GM12891 (cell line): ENCODE data around the gene DEFB114.

Experiments
- PAX5 ChIP-seq: IDR thresholded peaks from 2 replicates; pipeline ENCODE4 v1.6.1; 2011; ENCODE audit warnings: low read length, moderate library complexity, mild to moderate bottlenecking; ENCODE audit not compliant: insufficient read depth, severe bottlenecking
- POLR2A ChIP-seq: IDR thresholded peaks from 2 replicates; pipeline ENCODE4 v1.6.1; 2011; ENCODE audit warnings: low read depth, low read length, control low read depth
- POLR2AphosphoS5 ChIP-seq: IDR thresholded peaks from 2 replicates; pipeline ENCODE4 v1.6.1; 2011; ENCODE audit warnings: low read depth, low read length, control low read depth
- POU2F2 ChIP-seq: IDR thresholded peaks from 2 replicates; pipeline ENCODE4 v1.6.1; 2011; ENCODE audit warnings: low read depth, mild to moderate bottlenecking, control low read depth, low read length, moderate library complexity
- SPI1 ChIP-seq: IDR thresholded peaks from 2 replicates; pipeline ENCODE4 v1.6.1; 2011; ENCODE audit warnings: low read depth, low read length, control low read depth
- TAF1 ChIP-seq: IDR thresholded peaks from 2 replicates; pipeline ENCODE4 v1.6.1; 2011; ENCODE audit warnings: low read depth, low read length, control low read depth

- TF ChIP-seq POLR2A, result no peak
- no peak for TF ChIP-seq SPI1
- TF ChIP-seq POLR2AphosphoS5, result no peak
- TF ChIP-seq TAF1, result no peak
- no peak for TF ChIP-seq PAX5
- TF ChIP-seq POU2F2, result no peak
These were observed 8.1 kb downstream of the DEFB114 start for GRCh38 chr6:49955847-49956246.
